HG02759 (cell line): ENCODE data around the gene SEMA3G.
A peak's percentile ranks its signal among the peaks of the same experiment; 100 is the strongest.

Source experiments
- ATAC-seq: cut with Tn5 transposase; IDR thresholded peaks from one replicate; pipeline ENCODE4 v1.9.1; 2021; ENCODE audit warnings: mild to moderate bottlenecking, moderate library complexity; ENCODE audit not compliant: unreplicated experiment

SEMA3G gene

DNA sequence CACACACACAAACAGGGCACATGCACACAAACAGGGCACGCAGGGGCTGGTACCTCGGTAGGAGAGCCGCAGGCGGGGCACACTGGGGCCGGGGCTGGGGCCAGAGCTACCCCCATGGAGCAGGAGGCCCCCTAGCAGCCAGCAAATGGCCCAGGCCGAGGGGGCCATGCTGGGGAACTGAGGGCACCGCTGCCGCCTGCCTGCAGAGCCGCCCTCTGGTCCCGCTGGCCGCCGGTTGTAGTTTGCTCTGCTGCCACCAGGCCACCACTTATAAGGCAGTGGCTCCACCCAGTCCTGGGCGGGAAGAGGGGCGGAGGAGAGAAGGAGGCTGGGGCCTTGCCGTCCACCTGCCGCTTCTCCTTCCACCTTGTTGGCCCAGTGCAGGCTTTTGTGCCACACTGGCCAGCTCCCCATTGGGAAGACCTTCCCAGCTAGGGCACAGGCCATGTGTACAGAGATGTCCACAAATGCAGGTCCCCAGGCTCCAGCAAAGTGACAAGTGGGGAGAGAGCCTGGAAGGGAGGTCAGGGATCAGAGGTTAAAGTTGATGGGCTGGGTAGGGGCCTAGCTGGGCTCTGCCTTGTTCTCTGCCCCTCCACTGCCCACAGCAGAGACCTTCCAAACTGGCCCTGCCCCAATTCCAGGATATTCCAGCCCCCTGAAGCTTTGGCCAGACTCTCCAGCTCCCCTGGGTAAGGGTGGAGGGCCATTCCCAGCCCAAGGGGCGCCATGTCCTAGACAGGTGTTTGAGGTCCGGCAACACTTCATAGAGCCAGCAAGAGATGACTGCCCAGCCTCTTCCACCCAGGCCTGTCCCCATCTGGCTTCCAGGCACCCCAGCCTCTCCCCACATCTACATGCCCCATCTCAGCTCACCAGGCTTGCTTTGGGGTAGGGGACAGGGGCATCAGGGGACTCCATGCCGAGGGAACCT is at the start of gene SEMA3G:
Gene SEMA3G, minus strand, starts transcription at position 244 of the 934 bp plus-strand sequence. Its CDS starts 76 bp downstream, at position 168.
- ATAC-seq, result peak; percentile 83

DNA sequence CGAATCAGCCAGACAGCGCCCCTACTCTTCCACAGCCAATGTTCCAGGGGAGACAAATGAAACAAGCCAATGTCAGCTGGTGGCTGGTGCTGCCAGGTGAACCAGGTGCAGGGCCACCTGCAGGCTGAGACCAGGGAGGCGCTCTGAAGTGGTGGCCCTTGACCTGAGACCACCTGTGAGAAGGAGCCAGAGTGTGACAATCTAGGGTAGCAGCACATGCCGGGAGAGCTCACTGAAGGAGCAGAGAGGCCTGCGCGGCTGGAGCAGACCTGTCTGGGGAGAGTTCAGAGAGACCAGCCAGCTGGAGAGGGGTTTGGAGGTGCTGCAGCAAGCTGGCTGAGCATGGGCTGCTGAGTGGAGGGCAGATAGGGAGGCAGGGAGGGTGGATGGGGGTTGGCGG is 49.5 kb upstream of the SEMA3G start:
- no peak for ATAC-seq

DNA sequence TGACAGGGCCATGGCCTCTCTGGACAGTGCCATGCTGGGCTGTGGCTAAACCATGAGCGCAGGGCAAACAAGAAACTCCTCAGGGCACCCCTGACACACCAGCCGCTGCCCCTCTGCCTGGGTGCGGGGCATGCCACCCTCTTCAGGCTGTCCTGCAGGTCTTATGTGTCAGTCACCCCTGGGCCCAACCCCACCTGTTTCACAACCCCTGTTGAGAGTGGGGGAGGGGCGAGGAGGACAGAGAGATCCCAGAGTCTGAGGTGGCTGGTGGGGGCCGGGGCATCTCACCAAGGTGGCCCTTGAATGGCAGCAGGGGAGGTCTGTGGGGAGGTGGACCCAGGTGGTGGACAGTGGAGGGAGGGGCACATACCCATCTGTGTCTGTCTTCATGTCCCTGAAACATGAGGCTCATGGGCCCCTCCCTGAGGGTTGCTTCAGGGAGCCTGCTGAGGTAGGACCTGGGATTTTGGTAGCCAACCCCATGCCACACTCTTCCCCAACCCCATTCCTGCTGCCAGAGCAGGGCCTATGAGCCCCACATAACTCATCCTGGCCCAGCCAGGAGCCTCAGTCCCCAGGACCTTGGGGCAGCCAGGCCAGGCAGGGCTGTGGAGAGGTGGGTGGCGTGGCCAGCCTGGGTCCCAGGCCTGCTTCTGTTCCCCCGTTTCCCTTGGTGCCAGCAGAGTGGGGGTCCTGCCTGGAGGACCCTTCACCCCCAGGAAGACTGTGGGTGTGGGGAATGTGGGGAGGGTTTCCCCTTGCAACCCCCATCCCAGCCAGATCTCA is 48.5 kb upstream of the SEMA3G start:
- ATAC-seq, result no peak

DNA sequence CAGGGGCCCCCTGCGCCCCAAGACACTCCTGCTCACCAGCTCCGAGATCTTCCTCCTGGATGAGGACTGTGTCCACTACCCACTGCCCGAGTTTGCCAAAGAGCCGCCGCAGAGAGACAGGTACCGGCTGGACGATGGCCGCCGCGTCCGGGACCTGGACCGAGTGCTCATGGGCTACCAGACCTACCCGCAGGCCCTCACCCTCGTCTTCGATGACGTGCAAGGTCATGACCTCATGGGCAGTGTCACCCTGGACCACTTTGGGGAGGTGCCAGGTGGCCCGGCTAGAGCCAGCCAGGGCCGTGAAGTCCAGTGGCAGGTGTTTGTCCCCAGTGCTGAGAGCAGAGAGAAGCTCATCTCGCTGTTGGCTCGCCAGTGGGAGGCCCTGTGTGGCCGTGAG is 47.2 kb upstream of the SEMA3G start:
- ATAC-seq, result no peak

DNA sequence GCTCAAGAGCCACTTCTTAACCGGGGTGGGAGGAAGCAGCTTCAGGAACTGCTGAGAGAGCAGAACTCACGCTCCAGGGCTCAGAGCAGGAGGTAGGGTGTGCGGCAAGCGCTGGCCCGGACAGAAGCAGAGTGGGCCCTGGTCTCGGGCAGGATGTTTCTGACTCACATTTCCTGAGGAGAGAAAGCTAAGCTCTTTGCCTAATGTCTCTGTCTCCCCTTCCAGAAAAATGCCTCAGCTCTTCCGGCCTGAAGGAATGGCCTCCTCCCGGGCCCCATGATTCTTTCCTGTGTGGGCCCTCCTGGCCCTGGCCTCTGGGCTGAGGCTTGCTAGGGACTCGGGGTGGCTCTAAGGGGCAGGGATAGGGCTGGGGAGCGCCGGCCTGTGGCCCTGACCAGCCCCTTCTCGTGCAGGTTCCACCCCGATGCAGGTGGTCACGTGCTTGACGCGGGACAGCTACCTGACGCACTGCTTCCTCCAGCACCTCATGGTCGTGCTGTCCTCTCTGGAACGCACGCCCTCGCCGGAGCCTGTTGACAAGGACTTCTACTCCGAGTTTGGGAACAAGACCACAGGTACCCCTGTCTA is 46.1 kb upstream of the SEMA3G start:
- no peak for ATAC-seq

DNA sequence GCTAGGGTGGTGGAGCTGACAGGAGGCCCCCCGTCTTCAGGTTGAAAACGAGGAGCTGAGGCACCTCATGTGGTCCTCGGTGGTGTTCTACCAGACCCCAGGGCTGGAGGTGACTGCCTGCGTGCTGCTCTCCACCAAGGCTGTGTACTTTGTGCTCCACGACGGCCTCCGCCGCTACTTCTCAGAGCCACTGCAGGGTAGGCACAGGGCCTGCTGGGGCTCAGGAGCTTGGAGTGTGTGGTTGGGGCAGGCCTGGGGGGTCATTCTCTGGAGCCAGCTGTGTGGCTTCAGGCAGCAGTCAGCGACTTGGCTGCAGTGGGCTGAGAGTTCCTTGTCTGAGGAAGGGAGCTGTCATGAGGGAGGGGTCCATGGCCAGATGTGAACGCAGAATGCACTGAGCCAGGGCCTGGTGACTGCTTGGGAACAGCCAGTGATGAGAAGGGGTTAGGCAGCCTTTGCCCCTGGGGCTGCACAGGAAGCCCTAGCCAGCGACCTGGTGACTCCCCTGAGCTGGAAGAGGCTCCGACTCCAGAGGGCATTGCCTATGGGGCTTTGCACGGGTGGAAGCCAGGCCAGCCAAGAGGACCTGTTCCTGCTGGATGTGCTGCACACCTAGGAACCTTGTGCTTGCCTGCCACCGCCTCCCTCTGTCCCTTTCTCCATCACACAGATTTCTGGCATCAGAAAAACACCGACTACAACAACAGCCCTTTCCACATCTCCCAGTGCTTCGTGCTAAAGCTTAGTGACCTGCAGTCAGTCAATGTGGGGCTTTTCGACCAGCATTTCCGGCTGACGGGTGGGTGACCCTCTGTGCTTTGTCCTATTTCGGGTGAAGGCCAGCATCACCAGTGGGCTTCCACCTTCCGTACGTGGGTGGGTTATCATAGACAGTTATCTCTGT is 45.4 kb upstream of the SEMA3G start:
- no peak for ATAC-seq

DNA sequence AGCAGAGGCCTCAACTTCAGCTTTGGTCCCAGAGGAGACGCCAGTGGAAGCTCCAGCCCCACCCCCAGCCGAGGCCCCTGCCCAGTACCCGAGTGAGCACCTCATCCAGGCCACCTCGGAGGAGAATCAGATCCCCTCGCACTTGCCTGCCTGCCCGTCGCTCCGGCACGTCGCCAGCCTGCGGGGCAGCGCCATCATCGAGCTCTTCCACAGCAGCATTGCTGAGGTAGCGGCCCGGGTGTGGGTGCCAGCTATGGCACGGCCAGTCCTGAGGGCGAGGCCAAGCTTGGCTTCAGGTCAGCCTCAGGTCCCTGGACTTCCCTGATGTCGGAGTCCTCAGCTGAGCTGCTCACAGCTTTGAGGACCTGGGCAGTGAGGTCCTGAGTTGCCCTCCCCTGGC is 44.5 kb upstream of the SEMA3G start:
- ATAC-seq, result no peak

DNA sequence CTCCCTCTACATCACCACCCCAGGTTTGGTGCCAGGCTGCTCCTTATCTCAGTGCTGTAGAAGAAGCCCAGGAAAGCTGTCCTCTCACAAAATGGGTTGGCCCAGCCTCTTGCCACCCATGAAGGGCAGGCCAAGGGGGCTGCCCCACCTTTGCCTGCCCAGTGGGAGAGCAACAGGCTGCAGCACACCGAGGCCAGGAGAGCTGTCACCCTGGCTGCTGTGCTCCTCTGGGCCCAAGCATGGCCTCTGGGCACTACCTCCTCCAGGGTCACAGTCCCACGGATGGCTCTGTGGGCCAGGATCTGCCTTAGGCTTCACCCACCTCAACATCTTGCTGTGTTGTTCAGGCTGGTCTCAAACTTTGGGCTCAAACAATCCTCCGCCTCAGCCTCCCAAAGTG is 43.8 kb upstream of the SEMA3G start:
- ATAC-seq, result no peak

DNA sequence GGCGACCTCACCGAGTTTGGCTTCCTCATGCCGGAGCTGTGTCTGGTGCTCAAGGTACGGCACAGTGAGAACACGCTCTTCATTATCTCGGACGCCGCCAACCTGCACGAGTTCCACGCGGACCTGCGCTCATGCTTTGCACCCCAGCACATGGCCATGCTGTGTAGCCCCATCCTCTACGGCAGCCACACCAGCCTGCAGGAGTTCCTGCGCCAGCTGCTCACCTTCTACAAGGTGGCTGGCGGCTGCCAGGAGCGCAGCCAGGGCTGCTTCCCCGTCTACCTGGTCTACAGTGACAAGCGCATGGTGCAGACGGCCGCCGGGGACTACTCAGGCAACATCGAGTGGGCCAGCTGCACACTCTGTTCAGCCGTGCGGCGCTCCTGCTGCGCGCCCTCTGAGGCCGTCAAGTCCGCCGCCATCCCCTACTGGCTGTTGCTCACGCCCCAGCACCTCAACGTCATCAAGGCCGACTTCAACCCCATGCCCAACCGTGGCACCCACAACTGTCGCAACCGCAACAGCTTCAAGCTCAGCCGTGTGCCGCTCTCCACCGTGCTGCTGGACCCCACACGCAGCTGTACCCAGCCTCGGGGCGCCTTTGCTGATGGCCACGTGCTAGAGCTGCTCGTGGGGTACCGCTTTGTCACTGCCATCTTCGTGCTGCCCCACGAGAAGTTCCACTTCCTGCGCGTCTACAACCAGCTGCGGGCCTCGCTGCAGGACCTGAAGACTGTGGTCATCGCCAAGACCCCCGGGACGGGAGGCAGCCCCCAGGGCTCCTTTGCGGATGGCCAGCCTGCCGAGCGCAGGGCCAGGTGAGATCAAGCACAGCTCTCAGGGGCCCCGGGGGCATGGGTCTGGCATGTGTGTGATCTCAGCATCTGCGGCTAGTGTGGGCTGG is 43.1 kb upstream of the SEMA3G start:
- no peak for ATAC-seq

DNA sequence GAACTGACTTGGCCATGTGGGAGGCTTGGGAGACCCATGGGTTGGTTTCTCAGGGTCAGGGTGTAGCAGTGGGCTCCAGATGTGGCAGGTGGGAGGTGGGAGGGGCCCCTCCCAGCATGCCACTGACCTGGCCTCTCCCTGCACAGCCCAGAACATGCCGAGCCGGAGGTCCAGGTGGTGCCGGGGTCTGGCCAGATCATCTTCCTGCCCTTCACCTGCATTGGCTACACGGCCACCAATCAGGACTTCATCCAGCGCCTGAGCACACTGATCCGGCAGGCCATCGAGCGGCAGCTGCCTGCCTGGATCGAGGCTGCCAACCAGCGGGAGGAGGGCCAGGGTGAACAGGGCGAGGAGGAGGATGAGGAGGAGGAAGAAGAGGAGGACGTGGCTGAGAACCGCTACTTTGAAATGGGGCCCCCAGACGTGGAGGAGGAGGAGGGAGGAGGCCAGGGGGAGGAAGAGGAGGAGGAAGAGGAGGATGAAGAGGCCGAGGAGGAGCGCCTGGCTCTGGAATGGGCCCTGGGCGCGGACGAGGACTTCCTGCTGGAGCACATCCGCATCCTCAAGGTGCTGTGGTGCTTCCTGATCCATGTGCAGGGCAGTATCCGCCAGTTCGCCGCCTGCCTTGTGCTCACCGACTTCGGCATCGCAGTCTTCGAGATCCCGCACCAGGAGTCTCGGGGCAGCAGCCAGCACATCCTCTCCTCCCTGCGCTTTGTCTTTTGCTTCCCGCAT is 42.3 kb upstream of the SEMA3G start:
- no peak for ATAC-seq

DNA sequence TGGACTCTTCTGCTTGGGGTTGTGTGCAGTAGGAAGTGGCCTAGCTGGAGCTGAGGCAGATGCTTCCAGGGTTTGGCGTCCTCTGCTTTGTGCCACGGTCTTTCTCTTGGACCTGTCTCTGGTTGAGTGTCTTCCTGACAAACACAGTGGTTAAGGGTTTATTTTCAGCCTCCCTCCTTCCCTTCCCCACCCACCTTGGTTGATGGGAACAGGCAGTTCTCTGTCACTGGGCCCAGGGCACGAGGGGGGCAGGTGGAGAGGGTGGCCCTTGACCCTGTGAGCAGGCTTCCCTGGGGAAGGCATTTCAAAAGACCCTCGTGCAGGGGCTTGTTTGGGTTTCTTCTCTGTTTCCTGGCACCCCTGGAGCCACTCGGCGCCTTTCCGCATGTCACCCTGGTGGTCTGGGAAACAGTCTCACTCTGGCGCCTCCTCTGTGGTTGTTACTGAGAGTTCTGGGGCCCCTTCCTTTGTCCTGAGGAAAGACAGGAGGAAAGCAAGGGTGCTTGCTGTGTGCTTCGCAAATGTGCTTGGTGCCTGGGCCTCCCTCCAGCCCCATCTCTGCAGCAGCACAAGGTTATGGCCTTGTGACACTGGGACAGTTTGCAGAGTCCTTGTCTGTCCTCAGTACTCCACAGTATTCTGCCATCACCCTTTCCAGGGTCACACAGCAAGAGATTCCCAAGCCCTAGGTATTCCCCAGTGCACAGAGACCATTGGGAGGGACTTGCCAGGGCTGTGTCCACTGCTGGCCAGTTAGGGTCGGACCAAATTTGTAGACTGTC is 40.0 kb upstream of the SEMA3G start:
- ATAC-seq, result no peak

DNA sequence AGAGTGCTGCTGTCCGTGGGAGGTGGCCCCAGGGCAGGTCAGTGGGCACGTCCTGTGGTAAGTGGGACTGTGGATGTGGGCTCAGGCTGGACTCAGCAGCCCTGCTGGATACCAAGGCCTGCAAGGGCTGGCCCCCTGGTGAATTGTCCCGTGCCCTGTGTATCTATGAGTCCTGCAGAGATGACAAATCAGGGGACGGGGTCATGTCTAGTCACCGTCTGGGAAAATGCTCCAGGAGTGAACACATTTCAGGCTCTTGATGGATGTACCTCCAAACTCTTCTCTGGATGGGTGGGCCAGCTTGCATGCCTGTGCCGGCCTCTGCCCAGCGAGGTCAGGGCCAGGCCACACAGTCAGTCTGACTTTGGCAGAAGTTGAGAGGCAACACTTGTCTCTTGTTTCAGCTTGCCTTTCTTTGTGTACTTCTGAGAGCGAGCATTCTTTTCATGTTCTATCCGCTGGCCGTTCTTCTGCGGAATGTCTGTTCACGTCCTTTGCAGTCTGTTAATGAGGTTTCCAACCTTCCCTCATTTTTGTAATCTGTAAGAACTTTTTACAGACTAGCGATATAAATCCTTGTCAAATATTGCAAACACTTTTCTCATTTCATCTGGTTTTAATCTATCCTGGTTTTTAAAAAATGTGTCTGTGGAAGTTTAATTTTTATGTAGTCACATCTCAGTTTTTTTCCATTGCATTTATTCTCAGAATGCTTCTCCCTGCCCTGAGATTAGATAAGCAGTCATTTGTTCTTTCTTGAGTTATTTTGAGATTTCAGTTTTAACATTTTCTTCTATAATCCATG is 38.9 kb upstream of the SEMA3G start:
- no peak for ATAC-seq

DNA sequence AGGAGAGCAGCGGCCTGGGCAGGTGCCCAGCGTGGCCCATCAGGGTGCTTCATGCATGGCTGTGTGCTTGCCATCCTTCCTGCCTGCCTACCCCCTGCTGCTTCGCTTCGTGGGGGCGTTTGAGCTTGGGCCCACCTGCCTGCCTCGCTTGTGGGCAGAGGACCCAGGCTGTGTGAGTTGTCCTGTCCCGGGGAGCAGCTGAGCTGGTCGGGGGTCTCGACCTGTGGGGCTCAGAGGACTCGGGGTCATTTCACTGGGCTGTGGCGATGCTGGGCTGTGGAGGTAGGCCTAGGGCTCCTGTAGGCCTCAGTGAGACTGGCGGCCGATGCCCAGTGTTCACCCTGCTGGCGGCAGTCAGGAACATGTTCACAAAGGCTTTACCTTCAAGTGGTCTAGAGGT is 38.2 kb upstream of the SEMA3G start:
- no peak for ATAC-seq

DNA sequence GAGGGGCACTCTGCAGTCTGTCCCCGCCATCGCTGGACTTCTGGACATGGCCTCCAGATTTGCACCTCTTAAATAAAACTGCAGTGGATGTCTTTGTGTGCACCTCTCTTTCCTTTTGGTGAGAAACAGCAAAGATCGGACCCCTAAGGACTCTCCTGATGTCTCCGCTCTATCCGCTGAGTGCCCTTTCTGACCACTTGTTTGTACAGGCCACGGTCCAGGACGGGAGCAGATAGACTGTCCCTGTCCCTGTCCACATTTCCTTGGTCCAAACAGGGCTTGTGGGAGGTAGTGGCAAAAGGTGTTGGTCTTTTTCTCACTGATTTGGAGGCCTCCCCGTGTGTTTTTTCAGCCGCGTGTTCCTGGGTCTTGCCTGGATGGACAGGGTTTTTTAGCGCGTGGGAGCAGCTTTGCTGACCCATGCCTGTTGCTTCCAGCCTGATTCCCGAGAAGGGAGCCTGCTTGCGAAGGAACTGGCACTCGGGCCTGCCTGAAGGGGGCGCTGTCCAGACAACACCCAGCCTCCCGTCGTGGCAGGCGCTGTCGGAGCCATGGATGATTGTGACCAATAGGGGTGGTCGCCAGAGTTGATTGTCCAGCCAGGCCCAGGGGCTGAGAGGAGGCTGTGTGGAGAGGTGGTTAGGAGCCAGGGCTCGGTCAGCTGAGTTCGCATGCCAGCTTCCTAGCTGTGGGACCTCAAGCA is 37.1 kb upstream of the SEMA3G start:
- no peak for ATAC-seq

DNA sequence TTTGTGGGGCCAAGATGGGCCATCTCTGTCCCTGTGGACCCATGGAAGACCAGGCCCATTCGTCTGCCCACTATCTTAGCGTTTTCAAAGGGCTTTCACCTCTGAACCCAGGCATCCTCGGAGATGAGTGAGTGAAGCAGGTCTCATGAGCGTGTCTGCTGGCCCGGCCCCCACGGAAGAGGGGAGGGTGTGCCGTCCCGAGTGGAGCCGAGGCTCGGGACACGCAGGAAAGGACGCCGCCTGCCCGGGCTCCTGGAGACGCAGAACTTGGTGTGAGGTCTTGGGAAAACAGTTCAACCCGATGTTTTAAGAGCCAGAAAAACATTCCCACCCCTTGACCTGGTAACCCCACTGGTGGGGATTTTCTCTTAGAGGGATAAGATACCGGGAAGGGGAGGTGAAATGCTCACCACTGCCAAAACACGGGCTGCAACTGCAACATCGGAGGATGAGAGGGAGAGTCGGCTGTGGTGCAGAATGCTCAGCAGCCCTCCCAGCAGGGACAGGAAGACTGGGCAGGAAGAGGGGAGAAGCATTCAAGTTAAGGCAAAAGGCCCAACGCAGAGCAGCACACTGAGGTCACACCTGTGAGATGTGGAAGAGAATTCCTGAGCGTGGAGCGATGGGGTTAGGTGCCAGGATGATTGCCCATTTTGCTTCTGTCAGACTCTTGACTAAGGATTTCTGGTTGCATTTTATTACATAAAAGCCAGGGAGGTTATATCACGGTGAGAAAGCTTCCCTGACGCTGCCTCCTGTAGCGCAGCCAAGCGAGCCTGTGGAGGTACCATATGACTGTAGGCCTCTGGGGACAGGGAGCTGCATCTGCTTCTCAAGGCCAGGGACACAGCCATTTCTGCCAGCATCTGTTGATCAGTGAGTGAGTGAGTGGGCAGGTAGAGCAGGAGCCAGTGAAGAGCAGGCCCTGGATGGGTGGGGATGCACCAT is 36.1 kb upstream of the SEMA3G start:
- ATAC-seq, result no peak
